Aorta (tissue), 5 donors: ENCODE results near the gene DOK3. TPM values are rescaled to one million over a fixed set of nuclear protein-coding genes. Genes with fewer than 3 reads are reported as not detected.

Experiments
- ATAC-seq: fragments of 200-7000 bp; cut with Tn5 transposase; one replicate; pipeline ENCODE4 v1.9.1; 2022; ENCODE audit warnings: moderate library complexity; ENCODE audit not compliant: low FRiP score
- DNase-seq, 2 donors: peaks; one replicate each; pipeline ENCODE4 v3.0.0-alpha.2; 2020
- H3K27ac ChIP-seq, 2 donors: one replicate each; pipeline ENCODE4 v1.5.1; 2013; ENCODE audit warnings: low read length in 2 of 2, mild to moderate bottlenecking in 2 of 2, moderate library complexity in 2 of 2, control low read depth in 1 of 2, inconsistent platforms in 1 of 2, low read depth in 1 of 2
- H3K27me3 ChIP-seq, 2 donors: one replicate each; pipeline ENCODE4 v1.6.1; 2013; ENCODE audit warnings: control low read depth in 1 of 2, low read length in 1 of 2, mild to moderate bottlenecking in 1 of 2, moderate library complexity in 1 of 2; ENCODE audit not compliant: insufficient read depth in 2 of 2, control insufficient read depth in 1 of 2
- H3K36me3 ChIP-seq, 2 donors: one replicate each; pipeline ENCODE4 v1.6.1; 2013; ENCODE audit warnings: control low read depth in 1 of 2, low read length in 1 of 2, mild to moderate bottlenecking in 1 of 2; ENCODE audit not compliant: insufficient read depth in 2 of 2, control insufficient read depth in 1 of 2
- H3K4me1 ChIP-seq, 2 donors: one replicate each; pipeline ENCODE4 v1.6.1; 2013; ENCODE audit warnings: low read length in 2 of 2, control low read depth in 1 of 2, mild to moderate bottlenecking in 1 of 2, moderate library complexity in 1 of 2; ENCODE audit not compliant: insufficient read depth in 2 of 2, control insufficient read depth in 1 of 2
- H3K4me3 ChIP-seq, 2 donors: one replicate each; pipeline ENCODE4 v1.5.1; 2013; ENCODE audit warnings: low read length in 2 of 2, control low read depth in 1 of 2, mild to moderate bottlenecking in 1 of 2
- H3K9me3 ChIP-seq: one replicate; pipeline ENCODE4 v1.6.1; 2013; ENCODE audit warnings: mild to moderate bottlenecking, low read length; ENCODE audit not compliant: control insufficient read depth
- WGBS, 2 donors: extraction: QIAGEN DNeasy Blood & Tissue Kit; methylation state at CpG; one replicate each; pipeline ENCODE4 v1.1.7; 2013; 5-methylcytosine and 5-hydroxymethylcytosine counted together
- intact Hi-C, 2 donors: fragments of 100-400 bp; cut with DNase I; formaldehyde crosslinking; loops; one replicate each; pipeline versions ENCODE4 v1.14.2 to v1.15.0; 2022
- polyA plus RNA-seq, 2 donors: library from polyadenylated mRNA; stranded (reverse); fragments of 200-250 nt; gene quantifications; one replicate each; pipeline ENCODE4 v1.2.3, GENCODE V29; 2013
- total RNA-seq, 2 donors: library from RNA; stranded (reverse); fragmentation: NEBNext Ultra II Directional; extraction: Animal tissue kit (Norgen Biotek cat#: 25700); gene quantifications; one replicate each; pipeline ENCODE4 v1.2.1, GENCODE V29; 2021
- donor health status: healthy with polysubstance abuse.
- donor health status: Bipolar disorder and iron deficiency.
- donor health status: DM: no; HTN: no; CAD: no.
- donor health status: DM: no; HTN: no; CAD: no.
- donor health status: DM: yes; HTN: yes; CAD: no.

DOK3 gene
- total and polyA plus RNA-seq, 4 donors: 2.7 to 21.6 (median 9.7) TPM

GRCh38 chr5:177455661-177456590, 53.7 kb downstream of the DOK3 start:
- peak overlapping the region; percentile 6 to 44 for H3K27ac ChIP-seq

GRCh38 chr5:177455036-177455660, 54.5 kb downstream of the DOK3 start:
- Histone ChIP-seq H3K27me3 (no peaks in the 10 kb centered on the region), H3K4me3 (peak overlapping the region; percentile 11 to 44), H3K36me3 (peaks cover 0 to 3% of the 10 kb centered on the region in 2 donors), H3K4me1 (no peaks in the 10 kb centered on the region), H3K27ac (no peak overlapping the region), H3K9me3 (no peaks in the 10 kb centered on the region)
- intact Hi-C loops: loop anchor here in 1 of 2 donors (2.0 to 5.0 kb wide), 2 partner anchors 28 to 143 kb away; partner anchors contain the start of genes GRK6 and MXD3
- DNase-seq (peak; percentile 81 to 94), ATAC-seq (peak; percentile 55)
- WGBS, 2 donors: 0% methylated on average over 53 to 80 of the region's 80 CpGs

More at GRCh38 chr5:177455661-177456590, 53.7 kb downstream of the DOK3 start:
- Histone ChIP-seq H3K9me3 (no peaks in the 10 kb centered on the region), H3K4me3 (peak overlapping the region; percentile 11 to 44), H3K4me1 (no peaks in the 10 kb centered on the region), H3K36me3 (peaks cover 0 to 3% of the 10 kb centered on the region in 2 donors), H3K27me3 (no peaks in the 10 kb centered on the region)
- peak; percentile 84 for ATAC-seq
- intact Hi-C loops: loop anchor here in 1 of 2 donors (2.0 to 5.0 kb wide), 3 partner anchors 29 to 144 kb away; partner anchors contain the start of genes GRK6 and MXD3
- DNase-seq: peak; percentile 95 to 98
- 1% methylated on average over 71 to 76 of the region's 76 CpGs for WGBS, 2 donors

- ATAC-seq (peak; percentile 83), DNase-seq (peak; percentile 92 to 99)
- Histone ChIP-seq H3K9me3 (no peaks in the 10 kb centered on the region), H3K4me1 (no peaks in the 10 kb centered on the region), H3K36me3 (peaks cover 0 to 2% of the 10 kb centered on the region in 2 donors), H3K4me3 (peak overlapping the region in 1 of 2 donors; percentile 44), H3K27me3 (no peaks in the 10 kb centered on the region), H3K27ac (no peak overlapping the region)
- WGBS, 2 donors: 0 to 1% methylated on average over 65 to 84 of the region's 84 CpGs
- intact Hi-C loops: loop anchor here (1.0 to 5.0 kb wide), 5 partner anchors 28 to 142 kb away; partner anchors contain the start of genes GRK6 (in 1 of the 2) and MXD3 (in 1 of the 2)
These were observed 55.1 kb downstream of the DOK3 start for GRCh38 chr5:177454397-177455035.

DNA sequence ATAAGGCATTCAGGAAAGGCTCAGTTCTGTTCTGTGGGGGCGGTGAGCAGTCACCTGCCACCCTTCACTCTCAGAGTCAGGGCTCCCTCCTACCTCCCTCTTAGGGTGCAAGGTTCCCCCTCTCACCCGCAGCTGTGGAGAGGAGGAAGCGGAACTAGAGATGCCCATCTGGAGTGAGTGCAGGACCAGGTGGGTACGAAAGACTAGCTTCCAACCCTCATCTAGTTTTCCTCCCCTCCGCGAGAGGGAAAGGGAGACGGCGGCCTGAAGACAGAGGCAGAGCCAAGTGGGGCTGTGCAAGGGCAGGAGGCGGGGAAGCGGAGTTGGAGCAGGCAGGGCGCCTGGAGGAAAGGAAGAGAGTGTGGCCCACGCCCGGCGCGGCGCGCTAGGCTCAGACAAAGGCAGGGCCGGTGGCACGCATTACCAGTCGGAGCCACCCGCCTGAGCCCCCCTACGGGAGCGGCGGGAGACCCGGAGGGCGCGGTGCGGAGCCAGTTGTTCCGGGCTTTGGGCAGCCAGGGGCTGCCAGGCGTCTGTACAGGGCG, 55.7 kb downstream of the DOK3 start:
- intact Hi-C loops: loop anchor here (1.0 to 5.0 kb wide), 4 partner anchors 27 to 64 kb away; partner anchors contain the start of gene GRK6 (in 1 of the 2)
- ATAC-seq: peak; percentile 28
- peak in 1 of 2 donors; percentile 86 for DNase-seq
- Histone ChIP-seq H3K36me3 (peaks cover 0 to 2% of the 10 kb centered on the region in 2 donors), H3K9me3 (no peaks in the 10 kb centered on the region), H3K4me1 (no peaks in the 10 kb centered on the region), H3K4me3 (no peak overlapping the region), H3K27ac (no peak overlapping the region), H3K27me3 (no peaks in the 10 kb centered on the region)
- 6 to 8% methylated on average over 25 to 31 of the region's 31 CpGs for WGBS, 2 donors

GRCh38 chr5:177452688-177453638, 56.7 kb downstream of the DOK3 start:
- H3K9me3 ChIP-seq: no peaks in the 10 kb centered on the region
- WGBS, 2 donors: 55 to 57% methylated on average over 17 of the region's 17 CpGs
- intact Hi-C loops: loop anchor here in 1 of 2 donors (5.0 kb wide), 1 partner anchor 61 kb away; no protein-coding TSS in a partner anchor
- no peaks in the 10 kb centered on the region for H3K36me3 ChIP-seq
- DNase-seq: no peak
- no peak overlapping the region for H3K4me3 ChIP-seq
- no peak for ATAC-seq
- H3K27me3 ChIP-seq: no peaks in the 10 kb centered on the region
- H3K27ac ChIP-seq: no peak overlapping the region
- no peaks in the 10 kb centered on the region for H3K4me1 ChIP-seq

Other genes starting within 250 kb of the DOK3 start
- gene RAB24, start 206.1 kb downstream of the DOK3 start, total RNA-seq: 10 to 100 TPM; 19.6 to 28.7 TPM
- 10 to 100 TPM; 49.6 to 80.7 TPM for gene RAB24, start 206.1 kb downstream of the DOK3 start, polyA plus RNA-seq
- 10 to 100 TPM; 57.2 to 72.7 TPM for gene PRELID1, start 206.0 kb downstream of the DOK3 start, total RNA-seq
- gene PRELID1, start 206.0 kb downstream of the DOK3 start, polyA plus RNA-seq: 100 to 1,000 TPM in 1 of 2 donors, 10 to 100 TPM in 1; 91.0 to 104 TPM
- gene MXD3, start 197.9 kb downstream of the DOK3 start, total RNA-seq: 1 to 10 TPM; 9.1 to 9.2 TPM
- gene MXD3, start 197.9 kb downstream of the DOK3 start, polyA plus RNA-seq: 10 to 100 TPM in 1 of 2 donors, 1 to 10 TPM in 1; 4.1 to 52.6 TPM
- gene LMAN2, start 158.2 kb downstream of the DOK3 start, total RNA-seq: 10 to 100 TPM; 86.2 to 89.0 TPM
- gene LMAN2, start 158.2 kb downstream of the DOK3 start, polyA plus RNA-seq: 100 to 1,000 TPM; 142 to 145 TPM
- 10 to 100 TPM in 1 of 2 donors, 1 to 10 TPM in 1; 8.8 to 15.0 TPM for gene RGS14, start 151.9 kb downstream of the DOK3 start, total RNA-seq
- gene RGS14, start 151.9 kb downstream of the DOK3 start, polyA plus RNA-seq: 1 to 10 TPM; 5.7 to 9.4 TPM
- not detected for gene SLC34A1, start 125.4 kb downstream of the DOK3 start, total RNA-seq
- gene SLC34A1, start 125.4 kb downstream of the DOK3 start, polyA plus RNA-seq: not detected
- not detected for gene PFN3, start 109.2 kb downstream of the DOK3 start, total RNA-seq
- not detected for gene PFN3, start 109.2 kb downstream of the DOK3 start, polyA plus RNA-seq
- under 1 TPM; 0.23 to 0.33 TPM for gene F12, start 100.3 kb downstream of the DOK3 start, total RNA-seq
- 1 to 10 TPM in 1 of 2 donors, not detected in 1; 1.8 TPM for gene F12, start 100.3 kb downstream of the DOK3 start, polyA plus RNA-seq
- gene GRK6, start 83.2 kb downstream of the DOK3 start, total RNA-seq: 10 to 100 TPM; 26.8 to 27.6 TPM
- 10 to 100 TPM; 13.0 to 14.1 TPM for gene GRK6, start 83.2 kb downstream of the DOK3 start, polyA plus RNA-seq
- gene PRR7, start 63.0 kb downstream of the DOK3 start, total RNA-seq: 1 to 10 TPM; 1.9 to 2.0 TPM
- under 1 TPM in 1 of 2 donors, not detected in 1; 0.74 TPM for gene PRR7, start 63.0 kb downstream of the DOK3 start, polyA plus RNA-seq
- gene DBN1, start 36.2 kb downstream of the DOK3 start, total RNA-seq: 100 to 1,000 TPM in 1 of 2 donors, 10 to 100 TPM in 1; 66.3 to 140 TPM
- 10 to 100 TPM; 23.7 to 68.9 TPM for gene DBN1, start 36.2 kb downstream of the DOK3 start, polyA plus RNA-seq
- 100 to 1,000 TPM; 510 to 729 TPM for gene PDLIM7, start 12.2 kb downstream of the DOK3 start, total RNA-seq
- gene PDLIM7, start 12.2 kb downstream of the DOK3 start, polyA plus RNA-seq: 1,000 to 10,000 TPM in 1 of 2 donors, 100 to 1,000 TPM in 1; 184 to 1,248 TPM
- 10 to 100 TPM; 45.0 to 54.9 TPM for gene DDX41, start 7.1 kb upstream of the DOK3 start, total RNA-seq
- gene DDX41, start 7.1 kb upstream of the DOK3 start, polyA plus RNA-seq: 10 to 100 TPM; 46.5 to 95.4 TPM
- gene FAM193B, start 44.7 kb upstream of the DOK3 start, total RNA-seq: 100 to 1,000 TPM in 1 of 2 donors, 10 to 100 TPM in 1; 67.5 to 113 TPM
- gene FAM193B, start 44.7 kb upstream of the DOK3 start, polyA plus RNA-seq: 100 to 1,000 TPM in 1 of 2 donors, 10 to 100 TPM in 1; 49.5 to 533 TPM
- 100 to 1,000 TPM; 119 to 137 TPM for gene TMED9, start 82.4 kb upstream of the DOK3 start, total RNA-seq
- 100 to 1,000 TPM; 110 to 124 TPM for gene TMED9, start 82.4 kb upstream of the DOK3 start, polyA plus RNA-seq
- 10 to 100 TPM; 18.9 to 22.6 TPM for gene B4GALT7, start 90.3 kb upstream of the DOK3 start, total RNA-seq
- gene B4GALT7, start 90.3 kb upstream of the DOK3 start, polyA plus RNA-seq: 10 to 100 TPM; 19.0 to 36.8 TPM